Esophagus mucosa (tissue), 1 donor: ENCODE results near the gene CAMSAP2. TPM values are rescaled to one million over a fixed set of nuclear protein-coding genes. Genes with fewer than 3 reads are reported as not detected.

Experiments
- ATAC-seq: fragments of 200-7000 bp; cut with Tn5 transposase; one replicate; pipeline ENCODE4 v1.9.1; 2020
- total RNA-seq: library from RNA; stranded (reverse); gene quantifications from one replicate; pipeline ENCODE4 v1.2.4, GENCODE V29; 2023
- donor health status: DM: yes; HTN: yes; CAD: no.

The CAMSAP2 gene
- total RNA-seq, 1 donor from 2014 or later, result 14.7 TPM

- ATAC-seq, result no peak
These were observed 162.7 kb downstream of the CAMSAP2 start for GRCh38 chr1:200901350-200901749.

GRCh38 chr1:200901796-200902444 is 163.2 kb downstream of the CAMSAP2 start:
- no peak for ATAC-seq

- no peak for ATAC-seq
These were observed 165.1 kb downstream of the CAMSAP2 start for GRCh38 chr1:200903793-200904192.

- no peak for ATAC-seq
These were observed 166.1 kb downstream of the CAMSAP2 start for GRCh38 chr1:200904772-200905171.

- ATAC-seq, result peak; percentile 73
These were observed 166.8 kb downstream of the CAMSAP2 start for GRCh38 chr1:200905411-200906052.

GRCh38 chr1:200906491-200906890 is 167.8 kb downstream of the CAMSAP2 start:
- ATAC-seq, result no peak

- ATAC-seq, result peak; percentile 82
These were observed 169.0 kb downstream of the CAMSAP2 start for GRCh38 chr1:200907611-200908097.

- ATAC-seq, result peak; percentile 79
These were observed 169.6 kb downstream of the CAMSAP2 start for GRCh38 chr1:200908191-200908868.

GRCh38 chr1:200909071-200909470 is 170.4 kb downstream of the CAMSAP2 start:
- no peak for ATAC-seq

- ATAC-seq, result no peak
These were observed 171.1 kb downstream of the CAMSAP2 start for GRCh38 chr1:200909757-200910239.

Other genes with a start within 250 kb of the CAMSAP2 start
- 3.1 TPM for gene KIF14, start 118.1 kb upstream of the CAMSAP2 start, total RNA-seq
- gene DDX59, start 69.0 kb upstream of the CAMSAP2 start, total RNA-seq, result 13.8 TPM
- 0.32 TPM for gene GPR25, start 134.1 kb downstream of the CAMSAP2 start, total RNA-seq
- gene INAVA, start 156.0 kb downstream of the CAMSAP2 start, total RNA-seq, result 54.8 TPM